Measurements from ENCODE around the gene TMEM54.

TMEM54 gene, protein sequence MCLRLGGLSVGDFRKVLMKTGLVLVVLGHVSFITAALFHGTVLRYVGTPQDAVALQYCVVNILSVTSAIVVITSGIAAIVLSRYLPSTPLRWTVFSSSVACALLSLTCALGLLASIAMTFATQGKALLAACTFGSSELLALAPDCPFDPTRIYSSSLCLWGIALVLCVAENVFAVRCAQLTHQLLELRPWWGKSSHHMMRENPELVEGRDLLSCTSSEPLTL

DNA sequence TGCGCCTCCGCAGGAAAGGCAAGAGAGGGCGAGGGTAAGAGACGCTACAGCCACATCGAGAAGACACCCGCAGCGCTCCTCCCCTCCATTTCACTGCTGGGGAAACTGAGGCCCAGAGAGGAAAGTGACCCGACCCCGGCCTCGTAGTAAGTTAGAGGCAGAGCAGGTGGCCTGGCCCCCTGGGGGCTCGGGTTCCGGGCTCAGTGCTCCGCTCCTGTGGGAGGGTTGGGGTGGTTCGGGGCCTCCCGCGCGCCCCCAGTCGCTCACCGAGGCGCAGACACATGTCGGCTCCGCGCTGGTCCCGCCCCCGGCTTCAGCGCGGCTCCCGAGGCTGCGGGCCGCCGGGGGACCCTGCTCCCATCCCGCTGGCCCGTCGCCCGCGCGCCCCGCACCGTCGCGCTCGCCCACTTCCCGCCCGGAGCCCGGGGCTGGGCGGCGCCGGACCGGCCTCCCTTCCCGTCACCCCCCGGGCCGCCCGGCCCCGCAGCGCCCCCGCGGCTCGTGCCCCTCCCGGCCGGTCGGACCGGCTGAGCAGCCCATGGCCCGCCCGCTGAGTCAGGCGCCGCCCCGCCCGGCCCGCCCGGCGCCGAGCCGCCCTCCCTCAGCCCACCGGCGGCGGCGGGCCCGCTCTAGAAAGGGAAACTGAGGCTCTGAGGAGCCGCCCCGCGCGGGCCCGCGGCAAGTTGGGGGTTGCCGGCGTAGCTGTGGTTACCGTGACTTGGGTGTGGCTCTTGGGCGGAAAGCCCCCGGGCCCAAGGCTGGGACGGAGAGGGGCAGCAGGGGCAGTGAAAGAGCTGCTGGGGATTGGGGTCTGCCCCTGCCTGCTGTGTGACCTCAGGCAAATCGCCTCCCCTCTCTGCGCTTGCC is at the start of gene TMEM54:
Gene TMEM54 (minus strand): TSS at position 434 of the 867 bp plus-strand sequence. CDS start 151 bp downstream, at position 283.
- DNase-seq: peak; percentile 59

DNA sequence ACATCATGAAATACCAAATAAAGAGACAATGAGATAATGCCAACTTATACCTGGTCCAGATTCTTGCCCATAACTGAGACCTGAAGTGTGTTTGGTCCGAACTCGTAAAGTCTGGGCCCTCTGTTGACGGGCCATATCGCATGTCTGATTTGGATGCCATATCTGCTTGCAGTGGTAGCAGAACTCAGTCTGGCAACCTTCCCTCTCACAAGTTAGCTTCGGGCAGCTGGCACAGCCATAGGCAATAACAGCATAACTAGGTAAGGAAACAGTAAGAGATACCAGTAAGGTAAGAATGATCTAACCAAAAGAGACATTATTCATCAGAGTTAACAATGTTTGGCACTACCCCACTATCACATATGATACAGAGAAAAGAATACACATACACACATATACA is 48.3 kb upstream of the TMEM54 start:
- no peak for DNase-seq

DNA sequence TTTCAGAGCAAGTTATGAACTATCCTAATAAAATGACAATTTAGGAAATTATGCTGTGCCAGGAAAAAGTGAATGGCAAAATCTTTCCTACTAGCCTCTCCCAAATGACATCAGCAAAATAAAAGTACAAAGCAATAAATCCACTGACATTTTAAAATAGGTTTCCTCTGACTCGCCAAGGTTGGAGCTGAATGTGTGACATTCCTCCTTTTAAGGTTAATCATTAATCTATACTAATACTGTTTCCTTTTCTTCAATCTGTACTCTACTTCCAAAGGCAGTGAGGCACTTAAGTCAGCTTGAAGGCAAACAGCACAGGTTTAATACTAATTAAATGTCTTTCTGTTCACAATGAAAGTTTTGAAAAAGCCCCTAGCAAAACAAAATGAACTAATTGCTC is 47.7 kb upstream of the TMEM54 start:
- no peak for DNase-seq

DNA sequence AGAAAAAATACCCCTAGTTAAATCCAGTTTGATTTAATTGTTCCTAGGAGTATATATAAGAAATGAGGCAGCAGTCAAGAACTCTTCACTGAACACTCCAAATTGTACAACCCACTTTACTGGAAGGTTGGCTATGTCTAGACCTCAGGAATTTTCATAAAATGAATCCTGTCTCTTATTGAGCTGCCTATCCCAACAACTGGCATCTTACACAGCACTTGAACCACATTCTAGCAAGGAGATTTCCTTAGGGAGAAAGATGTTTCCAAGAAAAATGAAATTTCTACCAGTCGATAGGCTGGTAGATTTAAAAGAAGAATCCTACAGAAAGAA is 47.2 kb upstream of the TMEM54 start:
- DNase-seq: no peak

DNA sequence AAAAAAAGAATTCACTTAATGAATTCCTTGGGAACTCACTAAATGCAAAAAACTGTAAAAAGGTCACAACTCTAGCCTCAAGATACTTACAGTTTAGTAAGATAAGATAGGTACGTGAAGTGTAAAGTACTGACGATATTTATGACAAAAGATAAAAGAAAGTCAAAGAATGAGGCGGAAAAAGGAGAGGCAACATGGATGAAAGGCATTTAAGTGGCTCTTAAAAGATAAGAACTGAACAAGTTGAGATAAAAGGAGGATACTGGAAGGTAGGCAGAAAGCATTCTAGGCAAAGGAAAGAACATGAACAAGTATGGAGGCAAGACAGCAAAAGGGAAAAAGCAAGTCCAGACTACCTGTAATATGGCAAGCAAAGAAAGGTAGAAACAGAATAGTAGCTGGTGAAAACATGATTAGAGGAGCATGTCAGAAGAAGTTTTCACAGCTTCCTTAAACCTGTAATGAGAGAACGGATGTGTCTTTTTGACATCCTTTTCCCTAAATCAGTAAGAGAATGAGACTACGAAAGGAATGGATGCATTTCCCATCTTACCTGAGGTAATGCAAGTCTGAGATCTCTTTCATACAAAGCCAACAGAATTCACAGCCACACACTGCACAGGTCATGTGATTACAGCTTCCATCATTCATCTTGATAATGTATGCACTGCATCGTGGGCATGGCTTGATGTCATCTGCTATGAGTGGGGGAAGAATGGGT is 46.6 kb upstream of the TMEM54 start:
- no peak for DNase-seq

DNA sequence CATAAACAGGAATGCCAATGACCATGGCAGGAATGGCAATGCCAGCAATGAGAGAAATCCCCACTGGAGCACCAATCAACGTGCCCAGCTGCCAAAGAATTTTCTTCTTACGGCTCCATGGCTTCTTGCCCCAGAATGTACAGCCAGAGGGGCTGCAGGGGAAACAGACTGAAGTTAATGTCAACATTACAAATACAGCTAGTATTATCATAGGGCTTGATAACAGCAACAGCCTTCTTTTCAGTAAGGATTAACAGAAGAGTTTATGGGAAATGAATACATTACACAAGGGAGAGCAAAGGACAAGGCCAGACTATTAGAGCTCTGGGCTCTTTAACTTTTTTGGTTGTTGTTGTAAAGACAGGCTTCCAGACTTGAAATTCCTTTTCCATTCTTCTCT is 45.2 kb upstream of the TMEM54 start:
- no peak for DNase-seq

DNA sequence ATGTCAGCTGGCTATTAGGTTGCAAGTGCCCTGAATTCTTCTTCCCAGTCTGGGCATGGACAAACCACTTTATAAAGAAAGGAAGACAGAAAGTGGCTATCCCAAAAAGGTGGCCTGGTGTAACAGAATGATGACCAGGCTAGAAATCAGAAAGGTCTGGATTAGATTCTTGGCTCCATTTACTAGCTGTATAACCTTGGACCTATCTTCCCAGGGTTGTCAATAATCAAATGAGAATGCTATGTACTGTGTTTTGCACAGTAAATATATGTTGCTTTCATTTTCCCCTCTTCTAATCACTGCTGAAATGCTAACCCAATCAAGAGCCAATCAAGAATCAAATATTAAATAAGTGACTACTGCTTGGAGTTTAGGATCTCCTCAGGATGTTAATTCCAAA is 43.0 kb upstream of the TMEM54 start:
- no peak for DNase-seq

DNA sequence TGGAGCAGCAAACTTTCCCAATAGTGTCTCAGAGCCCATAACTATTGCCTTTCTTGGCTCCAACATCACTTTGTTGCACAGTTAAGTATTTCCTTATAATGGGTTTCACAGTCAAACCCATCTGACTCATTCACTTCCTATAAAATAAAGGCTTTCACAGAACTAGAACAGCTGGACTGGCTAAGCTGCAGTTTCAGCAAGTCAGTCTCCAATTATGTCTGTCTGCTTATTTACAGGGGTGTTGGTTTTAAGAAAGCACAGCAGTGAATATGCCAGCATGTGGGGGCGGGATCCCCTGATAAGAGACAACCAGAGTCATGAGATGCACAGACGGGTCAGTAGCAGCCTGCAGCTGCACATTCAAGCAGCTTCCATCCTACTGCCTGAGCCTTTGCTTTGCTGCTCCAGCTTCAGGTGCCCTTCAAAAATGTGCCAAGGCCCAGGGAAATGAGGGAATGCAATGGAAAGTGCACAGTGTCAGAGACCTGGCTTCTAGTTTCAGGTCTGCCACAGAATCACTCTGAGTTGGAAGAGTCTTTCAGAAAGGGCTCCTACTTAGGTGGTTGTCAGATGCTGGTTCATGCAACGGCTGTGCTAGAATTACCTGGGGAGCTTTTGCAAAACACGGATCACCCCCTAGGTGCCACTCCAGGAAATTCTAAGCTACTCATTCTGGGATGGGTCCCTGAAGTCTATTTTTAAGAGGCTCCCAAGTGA is 38.6 kb upstream of the TMEM54 start:
- no peak for DNase-seq

DNA sequence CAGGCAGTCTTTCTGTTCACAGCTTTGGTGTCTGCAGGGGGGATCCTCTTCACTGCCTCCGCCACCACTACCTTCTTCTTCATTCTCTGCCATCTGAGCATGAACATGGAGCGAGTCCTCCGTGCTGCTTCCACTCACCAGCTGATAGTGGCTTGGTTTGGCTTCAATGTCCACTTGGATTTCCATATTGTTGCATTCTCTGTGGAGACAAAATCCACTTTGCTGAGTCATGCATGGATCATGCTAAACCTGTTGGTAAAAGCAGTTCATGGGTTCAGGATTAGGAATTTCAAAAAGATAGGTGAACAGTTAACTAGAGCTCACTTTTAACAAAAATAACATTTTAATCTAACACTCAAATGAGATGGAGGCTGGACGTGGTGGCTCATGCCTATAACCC is 35.9 kb upstream of the TMEM54 start:
- no peak for DNase-seq

DNA sequence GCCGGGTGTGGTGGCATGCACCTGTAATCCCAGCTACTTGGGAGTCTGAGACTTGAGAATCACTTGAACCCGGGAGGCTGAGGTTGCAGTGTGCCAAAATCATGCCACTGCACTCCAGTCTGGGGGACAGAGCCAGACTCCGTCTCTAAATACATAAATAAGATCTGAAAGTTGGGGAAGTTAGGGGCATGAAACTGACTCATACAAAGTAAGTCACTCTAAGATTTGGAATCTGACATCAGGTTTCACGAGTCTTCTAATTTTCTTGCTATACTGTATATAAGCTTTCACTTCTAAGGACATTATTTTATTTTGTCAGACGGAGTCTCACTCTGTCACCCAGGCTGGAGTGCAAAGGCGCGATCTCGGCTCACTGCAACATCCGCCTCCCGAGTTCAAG is 33.3 kb upstream of the TMEM54 start:
- no peak for DNase-seq

DNA sequence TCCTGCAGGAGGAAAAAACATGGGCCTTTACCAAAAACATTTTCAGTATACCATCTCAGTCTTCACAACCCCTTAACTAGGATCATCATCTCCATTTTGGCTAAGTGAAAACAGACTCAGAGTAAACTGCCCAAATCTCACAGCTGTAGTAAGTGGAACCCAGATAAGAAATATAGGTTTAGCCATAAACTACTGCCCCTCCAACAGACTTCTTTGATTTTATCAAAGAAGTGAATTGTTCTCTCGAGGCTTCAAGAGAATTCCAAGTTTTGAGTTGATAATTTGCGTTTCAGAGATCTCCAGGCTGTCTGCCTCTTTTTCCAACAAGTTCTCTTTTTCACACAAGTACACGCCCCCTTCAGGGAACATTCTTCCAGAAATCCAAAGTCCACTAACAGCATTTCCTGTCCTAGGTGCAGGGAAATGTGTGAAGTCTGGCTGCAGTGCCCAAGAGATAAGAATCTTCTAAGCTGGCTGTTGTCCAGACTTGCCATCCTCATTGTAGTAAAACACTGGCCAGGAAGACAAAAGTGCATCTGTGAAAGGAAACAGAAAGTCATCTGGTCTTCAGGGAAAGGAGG is 32.6 kb upstream of the TMEM54 start:
- no peak for DNase-seq

DNA sequence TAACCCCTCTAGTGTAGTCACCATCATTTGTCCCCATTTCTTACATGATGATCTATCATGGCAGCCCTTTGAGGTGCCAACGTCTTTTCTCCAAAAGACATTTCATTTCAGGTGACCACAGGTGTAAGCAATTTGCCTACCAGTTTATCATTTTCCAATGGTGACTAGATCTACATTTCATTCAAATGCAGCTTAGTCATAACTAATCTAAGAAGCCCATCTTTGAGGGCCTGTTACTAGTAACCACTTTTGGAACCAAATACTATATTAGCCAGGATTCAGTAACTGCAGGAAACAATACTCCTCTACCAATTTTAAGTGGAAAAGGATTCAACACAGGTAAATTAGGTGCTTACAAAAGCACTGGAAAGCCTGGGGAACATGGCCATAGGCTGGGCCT is 30.6 kb upstream of the TMEM54 start:
- no peak for DNase-seq

DNA sequence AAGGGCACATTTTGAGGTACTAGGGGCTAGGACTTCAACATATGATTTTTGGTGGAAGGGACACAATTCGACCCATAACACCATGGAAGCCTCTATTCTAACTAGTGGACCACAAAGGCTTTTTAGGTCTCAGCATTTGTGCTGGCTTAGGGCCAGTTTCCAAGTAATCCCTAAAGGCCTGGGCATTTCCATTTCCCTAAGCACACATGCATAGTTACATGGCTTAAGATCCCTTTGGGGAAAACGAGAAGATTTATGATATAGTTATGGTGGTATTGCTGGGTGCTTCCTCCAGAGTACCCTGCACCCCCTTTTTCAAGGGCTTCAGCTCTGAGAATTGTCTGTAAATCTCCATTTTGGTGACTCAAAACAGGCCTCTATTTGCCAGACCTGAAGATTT is 28.2 kb upstream of the TMEM54 start:
- DNase-seq: no peak

DNA sequence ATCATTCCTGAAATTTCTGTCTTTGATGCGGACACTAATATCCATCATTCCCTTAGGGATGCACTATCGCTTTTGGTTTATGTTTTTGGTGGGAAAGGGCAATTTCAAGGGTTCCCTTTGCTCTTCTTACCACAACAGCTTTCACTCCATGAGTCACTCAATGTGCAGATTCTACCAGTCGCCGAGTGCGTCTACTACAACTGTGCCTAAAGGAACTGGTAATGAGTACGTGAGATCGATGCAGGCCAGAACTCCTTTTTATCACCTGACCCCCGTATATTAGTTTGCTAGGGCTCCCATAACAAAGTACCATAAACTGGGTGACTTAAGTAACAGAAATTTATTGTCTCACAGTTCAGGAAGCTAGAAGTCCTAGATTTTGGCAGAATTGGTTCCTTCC is 27.5 kb upstream of the TMEM54 start:
- DNase-seq: no peak

DNA sequence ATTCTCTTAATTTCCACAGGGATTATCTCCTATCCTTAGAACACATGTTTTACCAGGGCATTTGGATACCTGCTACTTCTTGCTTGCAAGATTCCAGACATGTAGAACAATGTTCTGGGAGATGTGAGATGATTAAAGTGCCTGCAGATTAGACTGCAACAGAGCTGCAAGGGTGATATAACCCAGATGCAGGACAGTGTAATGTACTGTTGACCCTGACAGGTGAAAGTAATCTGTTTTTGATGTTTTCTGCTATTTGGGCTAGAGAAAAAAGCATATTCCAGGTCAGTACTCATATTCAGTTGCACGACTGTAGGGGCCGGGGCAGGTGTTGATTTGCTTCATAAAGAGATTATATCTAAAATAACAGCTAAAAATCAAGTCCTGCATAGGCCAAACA is 27.1 kb upstream of the TMEM54 start:
- DNase-seq: no peak

DNA sequence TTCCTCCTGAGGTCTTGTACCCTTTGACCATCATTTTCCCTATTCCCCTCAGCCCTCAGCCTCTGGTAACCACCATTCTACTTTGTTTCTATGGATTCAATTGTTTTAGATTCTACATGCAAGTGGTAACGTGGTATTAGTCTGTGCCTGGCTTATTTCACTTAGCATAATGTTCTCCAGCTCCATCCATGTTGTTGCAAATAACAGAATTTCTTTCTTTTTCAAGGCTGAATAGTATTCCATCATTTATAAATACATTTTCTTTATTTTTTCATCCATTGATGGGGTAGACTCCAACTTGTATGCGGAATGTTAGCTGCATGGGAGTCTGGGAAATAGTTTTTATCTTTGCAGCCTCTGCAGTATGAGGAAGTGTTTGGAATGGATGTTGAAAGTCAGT is 26.3 kb upstream of the TMEM54 start:
- DNase-seq: no peak

DNA sequence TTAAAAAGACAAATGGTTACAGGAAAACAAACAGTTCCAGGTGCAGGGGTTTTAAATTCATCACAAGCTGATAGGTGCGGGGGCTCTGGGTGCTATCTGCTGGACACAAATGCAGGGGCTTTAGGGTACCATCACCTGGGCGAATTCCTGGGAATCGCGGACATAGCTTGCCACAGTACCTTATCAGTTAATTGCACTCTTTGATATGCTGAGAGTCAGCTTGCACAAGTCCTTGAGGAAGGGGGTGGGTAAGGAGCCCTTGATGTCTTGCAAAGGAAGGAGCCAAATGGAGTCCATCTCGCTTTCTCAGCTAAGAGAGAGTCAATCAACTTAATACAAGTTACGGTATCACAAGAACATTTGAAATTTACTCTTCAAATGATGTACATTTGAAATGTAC is 25.4 kb upstream of the TMEM54 start:
- DNase-seq: no peak

DNA sequence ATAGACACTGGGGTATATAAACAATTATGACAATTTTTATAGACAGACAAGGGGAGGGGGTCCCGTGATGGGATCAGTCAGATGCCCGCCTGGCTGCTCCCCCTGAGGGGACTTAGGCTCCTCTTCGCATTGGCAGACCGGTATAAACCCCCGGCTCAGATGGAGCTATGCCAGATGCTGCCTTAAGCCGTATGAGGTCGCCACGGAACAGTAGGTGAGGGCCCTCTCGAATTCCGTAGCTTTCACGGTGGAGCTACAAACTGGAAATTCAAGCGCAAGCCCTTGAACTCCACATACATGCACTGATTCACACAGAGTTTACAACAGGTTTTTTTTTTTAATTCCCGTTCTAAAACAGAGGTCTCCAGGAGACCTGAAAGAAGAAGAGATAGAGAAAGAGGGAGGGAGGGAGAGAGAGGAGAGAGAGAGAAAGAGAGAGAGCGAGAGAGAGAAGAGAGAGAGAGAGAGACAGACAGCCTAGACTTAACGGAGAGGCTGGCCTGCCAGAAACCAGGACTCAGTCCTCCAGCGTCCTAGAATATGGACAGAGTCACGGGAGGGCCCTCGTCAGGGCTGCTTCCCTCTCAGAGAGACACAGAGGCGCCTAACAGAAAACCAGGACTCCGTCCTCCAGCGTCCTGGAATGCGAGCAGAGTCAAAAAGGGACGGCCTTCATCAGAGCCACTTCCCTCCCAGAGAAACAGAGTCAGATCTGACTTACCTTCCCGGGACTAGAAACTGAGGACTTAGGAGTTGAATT is 24.4 kb upstream of the TMEM54 start:
- peak; percentile 39 for DNase-seq

DNA sequence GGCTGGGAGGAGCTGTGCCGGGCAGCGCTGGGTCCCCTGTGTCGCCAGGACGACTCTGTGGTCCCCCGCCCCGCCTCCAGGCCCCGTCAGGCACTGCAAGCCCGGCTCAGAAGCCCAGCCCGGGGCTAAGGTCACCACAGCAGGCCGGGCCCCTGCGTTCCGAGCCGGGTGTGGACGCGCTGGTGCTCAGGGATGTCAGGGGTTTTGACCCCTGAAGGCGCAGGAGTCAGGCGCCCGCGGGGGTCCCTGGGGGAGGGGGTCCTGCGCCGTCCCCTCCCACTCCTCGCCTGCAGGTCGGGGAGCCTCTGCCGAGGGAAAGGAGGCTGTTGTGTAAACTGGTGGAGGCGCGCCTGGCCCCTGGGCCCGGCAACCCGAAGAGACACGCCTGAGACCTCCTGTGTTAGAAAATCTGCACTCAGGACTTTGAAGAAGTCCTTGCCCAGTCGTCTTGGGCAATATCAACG is 23.7 kb upstream of the TMEM54 start:
- peak; percentile 28 for DNase-seq

DNA sequence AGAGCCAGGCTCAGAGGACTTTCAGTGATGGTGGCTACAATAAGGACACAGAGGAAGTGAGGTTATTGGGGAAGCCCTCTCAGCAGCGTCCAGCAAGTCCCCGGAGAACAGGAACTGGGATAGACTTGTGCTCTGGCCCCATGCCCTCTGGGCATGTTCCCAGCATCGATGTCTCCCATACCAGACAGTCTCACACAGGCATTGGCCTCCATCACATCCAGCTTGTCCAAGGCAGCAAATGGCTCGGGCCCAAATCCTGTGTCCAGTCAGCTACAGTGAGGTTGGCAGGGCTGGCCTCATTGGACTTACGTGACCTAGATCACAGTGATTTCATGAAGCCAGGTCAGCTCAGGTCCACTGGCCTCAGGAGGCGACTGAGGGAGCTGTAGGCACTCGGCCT is 19.6 kb upstream of the TMEM54 start:
- DNase-seq: no peak

DNA sequence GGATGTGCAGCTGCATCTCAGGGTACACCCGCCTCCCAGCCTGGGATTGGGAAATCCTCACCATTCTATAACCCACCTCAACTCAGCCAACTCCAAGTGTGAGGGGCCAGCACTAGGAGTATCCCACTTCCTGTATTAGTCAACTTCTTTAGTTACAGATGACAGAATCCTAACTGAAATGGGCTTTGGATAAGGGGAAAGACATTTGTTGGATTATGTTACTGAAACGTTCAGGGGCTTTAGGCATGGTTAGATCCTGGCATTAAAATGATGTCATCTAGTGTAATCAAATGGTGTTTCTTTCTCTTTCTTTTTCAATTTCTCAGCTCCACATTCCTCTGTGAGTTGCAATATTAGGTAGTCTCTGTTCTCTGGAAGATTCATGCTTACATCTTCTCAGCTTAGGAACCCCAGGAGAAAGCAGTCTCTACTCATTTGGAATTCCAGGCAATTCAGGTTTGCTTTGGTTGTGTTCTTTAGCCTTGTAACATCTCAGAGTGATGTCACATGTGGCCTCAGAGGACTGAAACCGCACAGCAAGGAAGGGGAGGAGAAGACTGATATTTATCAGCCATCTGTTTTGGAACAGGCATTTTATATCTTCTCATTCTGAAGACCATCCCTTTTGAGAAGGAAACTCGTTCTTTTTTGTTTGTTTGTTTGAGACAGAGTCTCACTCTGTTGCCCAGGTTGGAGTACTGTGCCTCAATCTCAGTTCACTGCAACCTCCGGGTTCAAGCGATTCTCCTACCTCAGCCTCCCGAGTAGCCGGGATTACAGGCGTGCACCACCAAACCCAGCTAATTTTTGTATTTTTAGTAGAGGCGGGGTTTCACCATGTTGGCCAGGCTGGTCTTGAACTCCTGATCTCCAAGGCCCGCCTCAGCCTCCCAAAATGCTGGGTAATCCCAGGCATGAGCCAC is 18.9 kb upstream of the TMEM54 start:
- DNase-seq: no peak
